HEK293 (cell line): ENCODE measurements around the gene HIGD2A.

Source experiments
- CTCF ChIP-seq: fragments of 450-650 bp; formaldehyde crosslinking; IDR thresholded peaks from 2 replicates; pipeline ENCODE4 v1.5.1; 2016; ENCODE audit warnings: missing biosample characterization, missing genetic modification characterization
- SP2 ChIP-seq: fragments of 450-650 bp; formaldehyde crosslinking; IDR thresholded peaks from 2 replicates; pipeline ENCODE4 v1.5.1; 2016; ENCODE audit warnings: missing biosample characterization, missing genetic modification characterization
- ZBTB20 ChIP-seq: fragments of 450-650 bp; formaldehyde crosslinking; IDR thresholded peaks from 2 replicates; pipeline ENCODE4 v1.5.1; 2016; ENCODE audit warnings: missing biosample characterization, missing genetic modification characterization
- TF ChIP-seq, protein P1 (sequence below): fragments of 450-650 bp; formaldehyde crosslinking; conservative IDR thresholded peaks from 2 replicates; pipeline ENCODE4 v1.5.1; 2016; ENCODE audit warnings: low read depth, missing biosample characterization, missing genetic modification characterization
- TF ChIP-seq, protein P2 (sequence below): fragments of 450-650 bp; formaldehyde crosslinking; IDR thresholded peaks from 2 replicates; pipeline ENCODE4 v1.5.1; 2016; ENCODE audit warnings: missing biosample characterization, missing genetic modification characterization, low read depth

DNA sequence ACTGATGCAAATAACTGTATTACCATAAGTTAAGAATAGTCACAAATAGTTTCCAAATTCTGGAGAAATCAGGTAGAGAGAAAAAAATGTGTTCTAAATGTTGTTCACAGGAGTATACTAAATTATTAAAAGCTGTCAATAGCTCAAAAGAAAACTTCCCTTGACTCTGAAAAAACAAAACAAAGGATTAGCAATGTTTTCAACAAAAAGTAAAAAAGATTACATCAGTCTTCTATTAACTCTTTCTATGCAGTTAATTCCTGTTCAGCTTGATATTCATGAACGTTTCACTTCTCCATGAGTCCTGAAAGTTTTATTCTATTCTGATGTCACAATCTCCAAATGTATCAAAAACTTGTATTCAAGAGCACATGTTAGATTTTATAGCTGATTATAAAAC lies 37.2 kb downstream of the HIGD2A start:
- TF ChIP-seq CTCF (tag by site-specific recombination) = no peak
- TF ChIP-seq, protein P1, sequence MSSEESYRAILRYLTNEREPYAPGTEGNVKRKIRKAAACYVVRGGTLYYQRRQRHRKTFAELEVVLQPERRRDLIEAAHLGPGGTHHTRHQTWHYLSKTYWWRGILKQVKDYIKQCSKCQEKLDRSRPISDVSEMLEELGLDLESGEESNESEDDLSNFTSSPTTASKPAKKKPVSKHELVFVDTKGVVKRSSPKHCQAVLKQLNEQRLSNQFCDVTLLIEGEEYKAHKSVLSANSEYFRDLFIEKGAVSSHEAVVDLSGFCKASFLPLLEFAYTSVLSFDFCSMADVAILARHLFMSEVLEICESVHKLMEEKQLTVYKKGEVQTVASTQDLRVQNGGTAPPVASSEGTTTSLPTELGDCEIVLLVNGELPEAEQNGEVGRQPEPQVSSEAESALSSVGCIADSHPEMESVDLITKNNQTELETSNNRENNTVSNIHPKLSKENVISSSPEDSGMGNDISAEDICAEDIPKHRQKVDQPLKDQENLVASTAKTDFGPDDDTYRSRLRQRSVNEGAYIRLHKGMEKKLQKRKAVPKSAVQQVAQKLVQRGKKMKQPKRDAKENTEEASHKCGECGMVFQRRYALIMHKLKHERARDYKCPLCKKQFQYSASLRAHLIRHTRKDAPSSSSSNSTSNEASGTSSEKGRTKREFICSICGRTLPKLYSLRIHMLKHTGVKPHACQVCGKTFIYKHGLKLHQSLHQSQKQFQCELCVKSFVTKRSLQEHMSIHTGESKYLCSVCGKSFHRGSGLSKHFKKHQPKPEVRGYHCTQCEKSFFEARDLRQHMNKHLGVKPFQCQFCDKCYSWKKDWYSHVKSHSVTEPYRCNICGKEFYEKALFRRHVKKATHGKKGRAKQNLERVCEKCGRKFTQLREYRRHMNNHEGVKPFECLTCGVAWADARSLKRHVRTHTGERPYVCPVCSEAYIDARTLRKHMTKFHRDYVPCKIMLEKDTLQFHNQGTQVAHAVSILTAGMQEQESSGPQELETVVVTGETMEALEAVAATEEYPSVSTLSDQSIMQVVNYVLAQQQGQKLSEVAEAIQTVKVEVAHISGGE (tag by site-specific recombination) = no peak
- TF ChIP-seq, protein P2, sequence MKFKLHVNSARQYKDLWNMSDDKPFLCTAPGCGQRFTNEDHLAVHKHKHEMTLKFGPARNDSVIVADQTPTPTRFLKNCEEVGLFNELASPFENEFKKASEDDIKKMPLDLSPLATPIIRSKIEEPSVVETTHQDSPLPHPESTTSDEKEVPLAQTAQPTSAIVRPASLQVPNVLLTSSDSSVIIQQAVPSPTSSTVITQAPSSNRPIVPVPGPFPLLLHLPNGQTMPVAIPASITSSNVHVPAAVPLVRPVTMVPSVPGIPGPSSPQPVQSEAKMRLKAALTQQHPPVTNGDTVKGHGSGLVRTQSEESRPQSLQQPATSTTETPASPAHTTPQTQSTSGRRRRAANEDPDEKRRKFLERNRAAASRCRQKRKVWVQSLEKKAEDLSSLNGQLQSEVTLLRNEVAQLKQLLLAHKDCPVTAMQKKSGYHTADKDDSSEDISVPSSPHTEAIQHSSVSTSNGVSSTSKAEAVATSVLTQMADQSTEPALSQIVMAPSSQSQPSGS = no peak
- no peak for TF ChIP-seq ZBTB20
- no peak for TF ChIP-seq SP2 (tag by site-specific recombination)
